ENCODE data around the gene ALDH7A1.

GRCh38 chr5:126487596-126487995 is 107.4 kb downstream of the ALDH7A1 start:
- TF ChIP-seq PBX3 (IDR thresholded peaks at IDR 0.05; ENCODE audit: insufficient replicate concordance, low read depth, low read length) (no peak), EZH2 (IDR thresholded peaks at IDR 0.05; ENCODE audit: borderline replicate concordance, control insufficient read depth, low read depth, low read length) (no peak), STAT3 (IDR thresholded peaks at IDR 0.05; ENCODE audit: low read depth, low read length) (no peak), POLR2A (IDR thresholded peaks at IDR 0.05; ENCODE audit: low read depth, low read length) (no peak)
